GM12892 (cell line): Measurements from ENCODE around the gene ATP2A1.

Source experiments
- POLR2A ChIP-seq: IDR thresholded peaks from 2 replicates; pipeline ENCODE4 v1.6.1; 2011; ENCODE audit warnings: low read depth, low read length, control low read depth
- POLR2AphosphoS5 ChIP-seq: IDR thresholded peaks from 2 replicates; pipeline ENCODE4 v1.6.1; 2011; ENCODE audit warnings: low read depth, low read length, control low read depth
- TAF1 ChIP-seq: IDR thresholded peaks from 2 replicates; pipeline ENCODE4 v1.6.1; 2011; ENCODE audit warnings: low read depth, mild to moderate bottlenecking, control low read depth, low read length, borderline replicate concordance

- no peak for TF ChIP-seq TAF1
- TF ChIP-seq POLR2AphosphoS5, result no peak
- TF ChIP-seq POLR2A, result no peak
Measured at GRCh38 chr16:28844226-28844885, 33.9 kb upstream of the ATP2A1 start.
